SK-N-SH (cell line): ENCODE measurements around the gene CAPN5. TPM values are rescaled to one million over a fixed set of nuclear protein-coding genes. Genes with fewer than 3 reads are reported as not detected.
A peak's percentile ranks its signal among the peaks of the same experiment; 100 is the strongest.

Source experiments
- CTCF ChIA-PET: fragments of 300-600, 350-600 bp; formaldehyde crosslinking; extraction: SDS; loops from one replicate; lab custom pipeline; 2021; lab: Yijun Ruan, JAX
- POLR2A ChIA-PET: fragments of 350-600 bp; sonication (Branson Sonifier 250); formaldehyde crosslinking; extraction: SDS; loops from one replicate; lab custom pipeline; 2020; ENCODE audit warnings: antibody characterized with exemption, inconsistent platforms; lab: Yijun Ruan, JAX
- DNase-seq: peaks from one replicate; pipeline ENCODE4 v3.0.0; 2012
- H2AFZ ChIP-seq: fragments of 200-600 bp; sonication (generic); 2 replicates; pipeline ENCODE4 v1.8.1; 2016; ENCODE audit warnings: antibody characterized with exemption, mild to moderate bottlenecking, low read depth
- H3F3A ChIP-seq: fragments of 200-600 bp; sonication (generic); replicated peaks from 2 replicates; pipeline ENCODE3; 2016; ENCODE audit warnings: antibody characterized with exemption, mild to moderate bottlenecking; ENCODE audit not compliant: insufficient read depth
- H3K27ac ChIP-seq, 2 experiments: fragments of 200-500 bp in 1 of 2; fragments of 200-600 bp in 1 of 2; sonication (Bioruptor generic) in 1 of 2; sonication (generic), shearing (Covaris generic) in 1 of 2; 2 replicates each; pipeline versions ENCODE4 v1.5.1 to v1.6.1; 2014 to 2016; ENCODE audit warnings: low read depth in 2 of 2, inconsistent platforms in 1 of 2, low read length in 1 of 2, mild to moderate bottlenecking in 1 of 2, mixed read lengths in 1 of 2
- H3K27me3 ChIP-seq: fragments of 200-600 bp; sonication (generic), shearing (Covaris generic); 2 replicates; pipeline ENCODE4 v1.6.1; 2016; ENCODE audit warnings: mixed run types; ENCODE audit not compliant: insufficient read depth
- H3K36me3 ChIP-seq, 2 experiments: fragments of 200-500 bp in 1 of 2; fragments of 200-600 bp in 1 of 2; sonication (Bioruptor generic) in 1 of 2; sonication (generic) in 1 of 2; replicated peaks in 1 of 2; 2 replicates each; pipeline versions ENCODE3 to v1.5.1; 2014 to 2016; ENCODE audit warnings: low read length in 1 of 2, mild to moderate bottlenecking in 1 of 2; ENCODE audit not compliant: insufficient read depth in 2 of 2, control insufficient read depth in 1 of 2
- H3K4me1 ChIP-seq, 2 experiments: fragments of 200-500 bp in 1 of 2; fragments of 200-600 bp in 1 of 2; sonication (Bioruptor generic) in 1 of 2; sonication (generic), shearing (Covaris generic) in 1 of 2; 2 replicates each; pipeline versions ENCODE4 v1.5.1 to v1.6.1; 2014 to 2016; ENCODE audit warnings: low read depth in 1 of 2, low read length in 1 of 2, mixed run types in 1 of 2; ENCODE audit not compliant: insufficient read depth in 2 of 2, control insufficient read depth in 1 of 2
- H3K4me2 ChIP-seq: fragments of 200-600 bp; sonication (generic), shearing (Covaris generic); 2 replicates; pipeline ENCODE4 v1.6.1; 2017; ENCODE audit warnings: mixed run types
- H3K4me3 ChIP-seq, 2 experiments: fragments of 200-500 bp in 1 of 2; fragments of 200-600 bp in 1 of 2; sonication (Bioruptor generic) in 1 of 2; sonication (generic), shearing (Covaris generic) in 1 of 2; 2 replicates each; pipeline versions ENCODE4 v1.5.1 to v1.8.1; 2014 to 2016; ENCODE audit warnings: low read depth in 2 of 2, inconsistent platforms in 1 of 2, low read length in 1 of 2, mild to moderate bottlenecking in 1 of 2, mixed read lengths in 1 of 2, moderate library complexity in 1 of 2
- H3K79me2 ChIP-seq: fragments of 200-600 bp; sonication (generic); 2 replicates; pipeline ENCODE4 v1.8.1; 2017; ENCODE audit warnings: mild to moderate bottlenecking; ENCODE audit not compliant: insufficient read depth
- H3K9ac ChIP-seq: fragments of 200-600 bp; sonication (generic); 2 replicates; pipeline ENCODE4 v1.6.1; 2017; ENCODE audit warnings: mixed run types
- H3K9me2 ChIP-seq: fragments of 200-600 bp; sonication (generic); 2 replicates; pipeline ENCODE4 v1.6.1; 2017; ENCODE audit warnings: mixed run types
- H3K9me3 ChIP-seq: fragments of 200-600 bp; sonication (generic); 2 replicates; pipeline ENCODE4 v1.6.1; 2017; ENCODE audit warnings: mixed run types, mild to moderate bottlenecking, moderate library complexity
- H4K20me1 ChIP-seq: fragments of 200-600 bp; sonication (generic); 2 replicates; pipeline ENCODE4 v1.6.1; 2017; ENCODE audit warnings: mild to moderate bottlenecking, mixed run types; ENCODE audit not compliant: insufficient read depth
- ELF1 ChIP-seq: IDR thresholded peaks from 2 replicates; pipeline ENCODE4 v1.4.0; 2012
- EP300 ChIP-seq, 2 experiments: IDR thresholded peaks; 2 replicates each; pipeline versions ENCODE4 v1.4.0 to v1.6.1; 2012; ENCODE audit warnings: borderline replicate concordance in 1 of 2, low read depth in 1 of 2, low read length in 1 of 2
- FOXJ3 ChIP-seq: sonication (generic); formaldehyde crosslinking; IDR thresholded peaks from 2 replicates; pipeline ENCODE4 v1.5.1; 2020; ENCODE audit warnings: mild to moderate bottlenecking, missing genetic modification reagents
- FOXM1 ChIP-seq: IDR thresholded peaks from 2 replicates; pipeline ENCODE4 v1.4.0; 2012; ENCODE audit warnings: low read depth, mild to moderate bottlenecking
- GABPA ChIP-seq: IDR thresholded peaks from 2 replicates; pipeline ENCODE4 v1.4.0; 2012; ENCODE audit warnings: low read depth, mild to moderate bottlenecking
- MEF2A ChIP-seq: IDR thresholded peaks from 2 replicates; pipeline ENCODE4 v1.4.0; 2012; ENCODE audit warnings: low read depth, borderline replicate concordance
- MXI1 ChIP-seq: IDR thresholded peaks from 2 replicates; pipeline ENCODE4 v1.6.1; 2012; ENCODE audit warnings: mild to moderate bottlenecking, low read depth, low read length, improper control_type of control experiment
- NFIC ChIP-seq: IDR thresholded peaks from 2 replicates; pipeline ENCODE4 v1.4.0; 2012; ENCODE audit warnings: borderline replicate concordance
- RFX5 ChIP-seq: IDR thresholded peaks from 2 replicates; pipeline ENCODE4 v1.6.1; 2012; ENCODE audit warnings: mild to moderate bottlenecking, improper control_type of control experiment, low read length
- SIN3A ChIP-seq: IDR thresholded peaks from 2 replicates; pipeline ENCODE4 v1.6.1; 2012; ENCODE audit warnings: low read depth, mild to moderate bottlenecking, low read length, moderate library complexity, borderline replicate concordance
- SMC3 ChIP-seq: IDR thresholded peaks from 2 replicates; pipeline ENCODE4 v1.6.1; 2012; ENCODE audit warnings: low read depth, low read length, improper control_type of control experiment
- TAF1 ChIP-seq: IDR thresholded peaks from 2 replicates; pipeline ENCODE4 v1.6.1; 2012; ENCODE audit warnings: low read depth, mild to moderate bottlenecking, low read length, moderate library complexity, borderline replicate concordance
- TEAD4 ChIP-seq: IDR thresholded peaks from 2 replicates; pipeline ENCODE4 v1.4.0; 2012; ENCODE audit warnings: mild to moderate bottlenecking, borderline replicate concordance; ENCODE audit not compliant: insufficient read depth
- WGBS: methylation state at CpG from one replicate; pipeline ENCODE4 v1.1.6; 2017; ENCODE audit warnings: low lambda C conversion rate; 5-methylcytosine and 5-hydroxymethylcytosine counted together
- polyA plus RNA-seq, 3 experiments: library from polyadenylated mRNA; depleted of rRNA; stranded (reverse); fragments of >200 nt; gene quantifications; 2 replicates each; pipeline ENCODE4 v1.2.3, GENCODE V29; 2012
- TF ChIP-seq, protein P1 (sequence below): fragments of 150-350 bp; IDR thresholded peaks from 2 replicates; pipeline ENCODE4 v1.6.1; 2017; ENCODE audit warnings: antibody characterized with exemption, low read length, low read depth, borderline replicate concordance
- TF ChIP-seq, protein P2 (sequence below): IDR thresholded peaks from 2 replicates; pipeline ENCODE4 v1.4.0; 2012; ENCODE audit warnings: low read depth, borderline replicate concordance
- TF ChIP-seq, protein P3 (sequence below): IDR thresholded peaks from 2 replicates; pipeline ENCODE4 v1.6.1; 2012; ENCODE audit warnings: mild to moderate bottlenecking, low read depth, low read length, moderate library complexity
- TF ChIP-seq, protein P4 (sequence below): IDR thresholded peaks from 2 replicates; pipeline ENCODE4 v1.4.0; 2012; ENCODE audit warnings: low read depth, borderline replicate concordance

The CAPN5 gene
- polyA plus RNA-seq, 1 of the 3 experiments (the other 2 are of a cell fraction) = 33.1 TPM

DNA sequence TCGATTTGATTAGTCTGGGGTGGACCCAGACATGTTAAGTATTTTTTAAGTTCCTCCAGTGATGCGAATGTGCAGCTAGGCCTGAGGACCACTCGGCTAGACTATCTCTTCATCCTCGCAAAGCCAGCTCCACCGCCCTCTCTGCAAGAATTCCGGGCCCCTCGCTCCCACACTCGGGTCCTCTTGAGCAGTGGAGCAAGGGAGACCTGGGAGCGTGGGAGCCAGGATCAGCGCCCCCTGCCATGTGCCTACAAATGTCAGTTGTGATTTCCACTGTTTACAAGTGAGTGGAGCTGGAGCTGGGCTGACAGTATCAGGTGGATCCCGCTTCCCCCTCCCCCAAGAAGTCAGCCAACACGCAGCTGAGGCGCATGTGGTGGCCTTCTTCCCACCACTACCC lies 25.9 kb upstream of the CAPN5 start:
- Histone ChIP-seq H3K9me2 (no peaks in the 10 kb centered on the region), H3K36me3 (no peaks in the 10 kb centered on the region), H3F3A (no peaks in the 10 kb centered on the region), H3K27me3 (no peaks in the 10 kb centered on the region), H3K4me1 (peaks cover 0 to 6% of the 10 kb centered on the region in 2 experiments; a peak in 1 of 4 replicates), H3K4me2 (no peak overlapping the region), H3K9ac (no peak overlapping the region), H3K79me2 (no peaks in the 10 kb centered on the region), H4K20me1 (no peaks in the 10 kb centered on the region), H3K9me3 (no peaks in the 10 kb centered on the region), H2AFZ (no peak overlapping the region), H3K4me3 (no peak overlapping the region), H3K27ac (no peak overlapping the region)
- ChIA-PET POLR2A (no interaction called here), CTCF (interaction anchor here (0.8 to 5.5 kb wide), 13 partner anchors 13 to 361 kb away, joined by 3 to 77 read pairs (median 9); no protein-coding TSS in a partner anchor)
- WGBS = 96% methylated on average over 12 of the region's 13 CpGs
- DNase-seq = peak; percentile 25
- TF ChIP-seq EP300 (IDR thresholded peaks at IDR 0.05; ENCODE audit: borderline replicate concordance in 1 of 2, low read depth in 1 of 2, low read length in 1 of 2) = no peak
- TF ChIP-seq MEF2A = no peak
- TF ChIP-seq NFIC = no peak
- TF ChIP-seq ELF1 = no peak
- TF ChIP-seq, protein P1, sequence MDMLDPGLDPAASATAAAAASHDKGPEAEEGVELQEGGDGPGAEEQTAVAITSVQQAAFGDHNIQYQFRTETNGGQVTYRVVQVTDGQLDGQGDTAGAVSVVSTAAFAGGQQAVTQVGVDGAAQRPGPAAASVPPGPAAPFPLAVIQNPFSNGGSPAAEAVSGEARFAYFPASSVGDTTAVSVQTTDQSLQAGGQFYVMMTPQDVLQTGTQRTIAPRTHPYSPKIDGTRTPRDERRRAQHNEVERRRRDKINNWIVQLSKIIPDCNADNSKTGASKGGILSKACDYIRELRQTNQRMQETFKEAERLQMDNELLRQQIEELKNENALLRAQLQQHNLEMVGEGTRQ = no peak
- TF ChIP-seq RFX5 = no peak
- TF ChIP-seq, protein P2, sequence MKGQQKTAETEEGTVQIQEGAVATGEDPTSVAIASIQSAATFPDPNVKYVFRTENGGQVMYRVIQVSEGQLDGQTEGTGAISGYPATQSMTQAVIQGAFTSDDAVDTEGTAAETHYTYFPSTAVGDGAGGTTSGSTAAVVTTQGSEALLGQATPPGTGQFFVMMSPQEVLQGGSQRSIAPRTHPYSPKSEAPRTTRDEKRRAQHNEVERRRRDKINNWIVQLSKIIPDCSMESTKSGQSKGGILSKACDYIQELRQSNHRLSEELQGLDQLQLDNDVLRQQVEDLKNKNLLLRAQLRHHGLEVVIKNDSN = no peak
- no peak for TF ChIP-seq TEAD4
- TF ChIP-seq TAF1 = no peak
- no peak for TF ChIP-seq FOXM1
- TF ChIP-seq SMC3 = no peak
- no peak for TF ChIP-seq FOXJ3 (CRISPR knock-in tag)
- TF ChIP-seq, protein P3, sequence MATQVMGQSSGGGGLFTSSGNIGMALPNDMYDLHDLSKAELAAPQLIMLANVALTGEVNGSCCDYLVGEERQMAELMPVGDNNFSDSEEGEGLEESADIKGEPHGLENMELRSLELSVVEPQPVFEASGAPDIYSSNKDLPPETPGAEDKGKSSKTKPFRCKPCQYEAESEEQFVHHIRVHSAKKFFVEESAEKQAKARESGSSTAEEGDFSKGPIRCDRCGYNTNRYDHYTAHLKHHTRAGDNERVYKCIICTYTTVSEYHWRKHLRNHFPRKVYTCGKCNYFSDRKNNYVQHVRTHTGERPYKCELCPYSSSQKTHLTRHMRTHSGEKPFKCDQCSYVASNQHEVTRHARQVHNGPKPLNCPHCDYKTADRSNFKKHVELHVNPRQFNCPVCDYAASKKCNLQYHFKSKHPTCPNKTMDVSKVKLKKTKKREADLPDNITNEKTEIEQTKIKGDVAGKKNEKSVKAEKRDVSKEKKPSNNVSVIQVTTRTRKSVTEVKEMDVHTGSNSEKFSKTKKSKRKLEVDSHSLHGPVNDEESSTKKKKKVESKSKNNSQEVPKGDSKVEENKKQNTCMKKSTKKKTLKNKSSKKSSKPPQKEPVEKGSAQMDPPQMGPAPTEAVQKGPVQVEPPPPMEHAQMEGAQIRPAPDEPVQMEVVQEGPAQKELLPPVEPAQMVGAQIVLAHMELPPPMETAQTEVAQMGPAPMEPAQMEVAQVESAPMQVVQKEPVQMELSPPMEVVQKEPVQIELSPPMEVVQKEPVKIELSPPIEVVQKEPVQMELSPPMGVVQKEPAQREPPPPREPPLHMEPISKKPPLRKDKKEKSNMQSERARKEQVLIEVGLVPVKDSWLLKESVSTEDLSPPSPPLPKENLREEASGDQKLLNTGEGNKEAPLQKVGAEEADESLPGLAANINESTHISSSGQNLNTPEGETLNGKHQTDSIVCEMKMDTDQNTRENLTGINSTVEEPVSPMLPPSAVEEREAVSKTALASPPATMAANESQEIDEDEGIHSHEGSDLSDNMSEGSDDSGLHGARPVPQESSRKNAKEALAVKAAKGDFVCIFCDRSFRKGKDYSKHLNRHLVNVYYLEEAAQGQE = no peak
- TF ChIP-seq SIN3A = no peak
- no peak for TF ChIP-seq MXI1
- TF ChIP-seq, protein P4, sequence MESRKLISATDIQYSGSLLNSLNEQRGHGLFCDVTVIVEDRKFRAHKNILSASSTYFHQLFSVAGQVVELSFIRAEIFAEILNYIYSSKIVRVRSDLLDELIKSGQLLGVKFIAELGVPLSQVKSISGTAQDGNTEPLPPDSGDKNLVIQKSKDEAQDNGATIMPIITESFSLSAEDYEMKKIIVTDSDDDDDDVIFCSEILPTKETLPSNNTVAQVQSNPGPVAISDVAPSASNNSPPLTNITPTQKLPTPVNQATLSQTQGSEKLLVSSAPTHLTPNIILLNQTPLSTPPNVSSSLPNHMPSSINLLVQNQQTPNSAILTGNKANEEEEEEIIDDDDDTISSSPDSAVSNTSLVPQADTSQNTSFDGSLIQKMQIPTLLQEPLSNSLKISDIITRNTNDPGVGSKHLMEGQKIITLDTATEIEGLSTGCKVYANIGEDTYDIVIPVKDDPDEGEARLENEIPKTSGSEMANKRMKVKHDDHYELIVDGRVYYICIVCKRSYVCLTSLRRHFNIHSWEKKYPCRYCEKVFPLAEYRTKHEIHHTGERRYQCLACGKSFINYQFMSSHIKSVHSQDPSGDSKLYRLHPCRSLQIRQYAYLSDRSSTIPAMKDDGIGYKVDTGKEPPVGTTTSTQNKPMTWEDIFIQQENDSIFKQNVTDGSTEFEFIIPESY = no peak
- TF ChIP-seq GABPA = no peak
